IMR-90 (cell line): ENCODE measurements around the gene GSTT2. TPM values are rescaled to one million over a fixed set of nuclear protein-coding genes. Genes with fewer than 3 reads are reported as not detected.
"Not testable (repeated sequence)": the region's sequence is repeated elsewhere in the genome, so short reads cannot be mapped to it uniquely, and the experiment has no call there.

Source experiments
- ATAC-seq: fragments of 200-7000 bp; cut with Tn5 transposase; 2 replicates; pipeline ENCODE4 v1.9.1; 2020; ENCODE audit warnings: low read depth, mild to moderate bottlenecking, moderate library complexity
- BruUV-seq: library from RNA; stranded (reverse); fragments of 400-500 nt; replicated peaks from 2 replicates; lab custom pipeline; 2021; lab: Mats Ljungman, UMichigan
- CTCF ChIA-PET: fragments of 300-600 bp; formaldehyde crosslinking; extraction: SDS; loops from one replicate; lab custom pipeline; 2021; ENCODE audit warnings: antibody characterized with exemption; lab: Yijun Ruan, JAX
- POLR2A ChIA-PET: fragments of 300-600 bp; sonication (Branson Sonifier 250); formaldehyde crosslinking; loops from one replicate; lab custom pipeline; 2022; ENCODE audit warnings: antibody characterized with exemption; ENCODE audit not compliant: unreplicated experiment; lab: Charles Lee
- DNase-seq: peaks from one replicate; pipeline ENCODE4 v3.0.0; 2013
- H2AFZ ChIP-seq: replicated peaks from 2 replicates; pipeline ENCODE3; 2013; ENCODE audit warnings: low read length, mild to moderate bottlenecking; ENCODE audit not compliant: poor library complexity
- H2AK5ac ChIP-seq: 2 replicates; pipeline ENCODE4 v1.6.1; 2013; ENCODE audit warnings: low read depth, low read length, inconsistent platforms
- H2AK9ac ChIP-seq: replicated peaks from 2 replicates; pipeline ENCODE3; 2013; ENCODE audit warnings: mild to moderate bottlenecking, low read depth, low read length, moderate library complexity; ENCODE audit not compliant: poor library complexity
- H2BK120ac ChIP-seq: 2 replicates; pipeline ENCODE4 v1.6.1; 2013; ENCODE audit warnings: low read depth, low read length, inconsistent platforms
- H2BK15ac ChIP-seq: 3 replicates; pipeline ENCODE4 v1.6.1; 2013; ENCODE audit warnings: low read depth, low read length, inconsistent platforms
- H2BK20ac ChIP-seq: 2 replicates; pipeline ENCODE4 v1.6.1; 2013; ENCODE audit warnings: low read depth, mild to moderate bottlenecking, inconsistent platforms, low read length, moderate library complexity
- H2BK5ac ChIP-seq: 2 replicates; pipeline ENCODE4 v1.6.1; 2013; ENCODE audit warnings: mild to moderate bottlenecking, low read depth, low read length, inconsistent platforms; ENCODE audit not compliant: poor library complexity, severe bottlenecking
- H3K14ac ChIP-seq: replicated peaks from 2 replicates; pipeline ENCODE4 v1.6.1; 2013; ENCODE audit warnings: low read depth, low read length, inconsistent platforms
- H3K18ac ChIP-seq: 2 replicates; pipeline ENCODE4 v1.6.1; 2013; ENCODE audit warnings: low read depth, low read length, control low read depth
- H3K23ac ChIP-seq: 2 replicates; pipeline ENCODE4 v1.6.1; 2013; ENCODE audit warnings: low read depth, low read length, inconsistent platforms
- H3K27ac ChIP-seq: 2 replicates; pipeline ENCODE4 v1.5.1; 2013; ENCODE audit warnings: mild to moderate bottlenecking, control low read depth, low read length; ENCODE audit not compliant: insufficient read depth
- H3K27me3 ChIP-seq: 2 replicates; pipeline ENCODE4 v1.6.1; 2013; ENCODE audit warnings: low read length; ENCODE audit not compliant: control insufficient read depth, insufficient read depth
- H3K36me3 ChIP-seq: 2 replicates; pipeline ENCODE4 v1.6.1; 2013; ENCODE audit warnings: low read length, mixed read lengths; ENCODE audit not compliant: control insufficient read depth, insufficient read depth
- H3K4ac ChIP-seq: 2 replicates; pipeline ENCODE4 v1.6.1; 2013; ENCODE audit warnings: low read depth, low read length, inconsistent platforms
- H3K4me1 ChIP-seq: 2 replicates; pipeline ENCODE4 v1.6.1; 2013; ENCODE audit warnings: low read length, mixed read lengths; ENCODE audit not compliant: control insufficient read depth, insufficient read depth
- H3K4me2 ChIP-seq: 2 replicates; pipeline ENCODE4 v1.6.1; 2013; ENCODE audit warnings: low read depth, mild to moderate bottlenecking, control low read depth, low read length, moderate library complexity
- H3K4me3 ChIP-seq: 2 replicates; pipeline ENCODE4 v1.5.1; 2013; ENCODE audit warnings: low read depth, mild to moderate bottlenecking, control low read depth, low read length, moderate library complexity; ENCODE audit not compliant: insufficient read depth
- H3K56ac ChIP-seq: 2 replicates; pipeline ENCODE4 v1.6.1; 2013; ENCODE audit warnings: low read length, inconsistent platforms; ENCODE audit not compliant: insufficient read depth; ENCODE audit errors: extremely low read depth
- H3K79me1 ChIP-seq, 2 experiments: 2 replicates each; pipeline ENCODE4 v1.6.1; 2013; ENCODE audit warnings: low read length in 2 of 2, inconsistent platforms in 1 of 2, low read depth in 1 of 2
- H3K9ac ChIP-seq: 2 replicates; pipeline ENCODE4 v1.6.1; 2013; ENCODE audit warnings: low read depth, low read length, control low read depth
- H3K9me1 ChIP-seq: 2 replicates; pipeline ENCODE4 v1.6.1; 2013; ENCODE audit warnings: low read length, inconsistent platforms; ENCODE audit not compliant: insufficient read depth
- H3K9me3 ChIP-seq: 2 replicates; pipeline ENCODE4 v1.6.1; 2013; ENCODE audit warnings: low read length; ENCODE audit not compliant: control insufficient read depth, insufficient read depth
- H4K20me1 ChIP-seq: 2 replicates; pipeline ENCODE4 v1.6.1; 2013; ENCODE audit warnings: low read length, inconsistent platforms; ENCODE audit not compliant: insufficient read depth
- H4K5ac ChIP-seq: 2 replicates; pipeline ENCODE4 v1.6.1; 2013; ENCODE audit warnings: mild to moderate bottlenecking, low read depth, low read length, control low read depth
- H4K8ac ChIP-seq, 2 experiments: 2 replicates each; pipeline ENCODE4 v1.6.1; 2013; ENCODE audit warnings: low read depth in 2 of 2, low read length in 2 of 2, control low read depth in 1 of 2, inconsistent platforms in 1 of 2
- H4K91ac ChIP-seq: 2 replicates; pipeline ENCODE4 v1.6.1; 2013; ENCODE audit warnings: low read depth, low read length, inconsistent platforms; ENCODE audit not compliant: insufficient read depth
- whole genome bisulfite sequencing, 2 experiments: methylation state at CpG; one replicate each; pipeline versions ENCODE4 v1.1.5 to v1.1.7; 2013; ENCODE audit warnings: missing lambda C conversion rate in 2 of 2; ENCODE audit not compliant: insufficient read length in 1 of 2; ENCODE audit errors: extremely low coverage in 2 of 2; 5-methylcytosine and 5-hydroxymethylcytosine counted together
- dilution Hi-C: fragments of 300-500 bp; cut with HindIII; formaldehyde crosslinking; loops from one replicate; pipeline ENCODE4 v1.14.3; 2018; ENCODE audit warnings: low sequenced_read_pairs; ENCODE audit not compliant: unreplicated experiment
- in situ Hi-C: fragments of 300-500 bp; cut with MboI; formaldehyde crosslinking; loops from 3 replicates; pipeline ENCODE4 v1.14.3; 2019; ENCODE audit warnings: low sequenced_read_pairs, inconsistent platforms, mixed read lengths
- intact Hi-C: fragments of 100-400 bp; cut with micrococcal nuclease; formaldehyde crosslinking; loops from 2 replicates; pipeline ENCODE4 v1.10.0; 2022
- polyA plus RNA-seq, 3 experiments: library from polyadenylated mRNA; depleted of rRNA; stranded (reverse); fragments of >200 nt; gene quantifications; 2 replicates each; pipeline ENCODE4 v1.2.3, GENCODE V29; 2012; ENCODE audit warnings: low replicate concordance in 1 of 3
- total RNA-seq: library from RNA; depleted of rRNA; stranded (reverse); fragments of >200 nt; gene quantifications from 2 replicates; pipeline ENCODE4 v1.2.3, GENCODE V29; 2012

GSTT2 gene
- total and polyA plus RNA-seq, 2 of the 4 experiments (the other 2 are of a cell fraction) = 1.4 to 6.9 TPM

DNA sequence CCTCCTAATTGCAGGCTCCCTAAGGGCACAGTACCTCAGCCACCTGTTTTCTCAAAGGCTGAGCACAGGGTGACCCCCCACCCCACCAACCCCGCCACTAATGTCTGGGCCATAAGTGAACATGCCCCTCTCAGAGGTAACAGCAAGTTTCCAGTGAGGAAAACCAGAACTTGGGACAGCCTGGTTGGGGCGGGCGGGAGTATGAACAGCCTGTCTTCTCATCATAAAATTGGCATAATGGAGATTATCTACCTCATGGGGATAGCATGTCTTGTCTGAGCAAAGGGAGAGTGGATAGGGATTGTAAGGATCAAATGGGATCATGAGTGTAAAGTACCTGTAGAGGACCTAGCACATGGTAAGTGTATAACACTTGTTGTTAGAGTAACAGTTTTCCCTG lies 8.0 kb upstream of the GSTT2 start:
- H3K4me1 ChIP-seq, H2AK9ac ChIP-seq, H2BK15ac ChIP-seq, H3K27me3 ChIP-seq, CTCF ChIA-PET, H4K5ac ChIP-seq, DNase-seq, H2AK5ac ChIP-seq, BruUV-seq, H2BK20ac ChIP-seq, H3K56ac ChIP-seq, H2AFZ ChIP-seq, in situ Hi-C loops, H3K14ac ChIP-seq, H3K9ac ChIP-seq, ATAC-seq, H3K9me3 ChIP-seq, H3K27ac ChIP-seq, dilution Hi-C loops, H4K91ac ChIP-seq, H4K8ac ChIP-seq, intact Hi-C loops, H2BK120ac ChIP-seq, H3K4ac ChIP-seq, H3K18ac ChIP-seq, H3K4me3 ChIP-seq, H3K4me2 ChIP-seq, H3K23ac ChIP-seq, H4K20me1 ChIP-seq, H2BK5ac ChIP-seq, POLR2A ChIA-PET, H3K9me1 ChIP-seq: not testable (repeated sequence)
- WGBS, 2 experiments = no CpG with 5 or more reads among the region's 3 CpGs
- Histone ChIP-seq H3K36me3 (peaks cover 21% of the 10 kb centered on the region), H3K79me1 (peaks cover 9 to 23% of the 10 kb centered on the region in 2 experiments)

DNA sequence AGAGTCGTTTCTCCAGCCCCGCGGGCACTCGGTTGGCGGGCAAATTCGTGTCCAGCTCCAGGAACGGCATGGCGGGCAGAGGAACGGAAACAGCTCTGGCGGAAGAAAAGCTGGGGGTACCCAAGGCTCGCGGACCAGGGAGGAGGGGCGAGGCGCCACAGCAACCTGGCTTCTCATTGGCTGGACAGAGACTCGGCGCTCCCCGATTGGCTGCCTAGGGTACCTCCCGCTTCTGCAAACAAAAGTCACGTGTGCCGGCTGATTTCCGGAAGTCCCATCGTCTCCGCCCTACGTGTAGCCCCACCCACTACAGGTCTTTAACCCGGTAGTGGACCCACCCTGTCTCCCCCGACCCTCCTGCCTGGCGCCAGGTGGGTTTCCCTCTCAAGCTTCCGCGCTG lies 5.6 kb upstream of the GSTT2 start, which contains the start of gene DDT:
DDT (minus strand) TSS at position 97 of the 400 bp plus-strand sequence; CDS start at position 70, 27 bp downstream.
- H2AK9ac ChIP-seq, H3K27me3 ChIP-seq, H3K27ac ChIP-seq, dilution Hi-C loops, H4K20me1 ChIP-seq, H3K4me3 ChIP-seq, BruUV-seq, DNase-seq, H2BK120ac ChIP-seq, H2AFZ ChIP-seq, H4K5ac ChIP-seq, H4K91ac ChIP-seq, intact Hi-C loops, H3K4ac ChIP-seq, POLR2A ChIA-PET, H2BK20ac ChIP-seq, H2BK5ac ChIP-seq, H3K4me2 ChIP-seq, in situ Hi-C loops, CTCF ChIA-PET, H4K8ac ChIP-seq, H3K9me1 ChIP-seq, H3K9me3 ChIP-seq, H3K56ac ChIP-seq, H2BK15ac ChIP-seq, H3K18ac ChIP-seq, H2AK5ac ChIP-seq, H3K14ac ChIP-seq, H3K9ac ChIP-seq, H3K23ac ChIP-seq, H3K4me1 ChIP-seq: not testable (repeated sequence)
- ATAC-seq = peak; percentile 95
- WGBS, 2 experiments = no CpG with 5 or more reads among the region's 29 CpGs
- H3K36me3 ChIP-seq = peaks cover 17% of the 10 kb centered on the region
- peaks cover 9 to 18% of the 10 kb centered on the region in 2 experiments for H3K79me1 ChIP-seq
